ENCODE measurements around the gene GDPD5. TPM values are rescaled to one million over a fixed set of nuclear protein-coding genes. Genes with fewer than 3 reads are reported as not detected.

Gene GDPD5
- total and polyA plus RNA-seq, 9 of the 15 experiments (the other 6 are each of a cell fraction or from before 2014, with no cell fraction given): 0.32 to 27.3 (median 8.0) TPM

- TF ChIP-seq HMG20A (CRISPR knock-in tag; conservative IDR thresholded peaks at IDR 0.05) (no peak), PPARD (CRISPR knock-in tag; IDR thresholded peaks at IDR 0.05) (no peak), KLF13 (tag; IDR thresholded peaks at IDR 0.05; ENCODE audit: borderline replicate concordance, low read depth) (peak; percentile 8; the same call in 1 of the 2 replicates), ZNF124 (CRISPR knock-in tag; IDR thresholded peaks at IDR 0.05) (no peak), ZNF79 (CRISPR knock-in tag; IDR thresholded peaks at IDR 0.05; ENCODE audit: low read depth) (0 out of 2 replicates have a peak, but pooled peaks have one; percentile 40), RB1 (IDR thresholded peaks at IDR 0.05; ENCODE audit: low read depth) (peak; percentile 54; the same call in 1 of the 2 replicates), XRCC4 (IDR thresholded peaks at IDR 0.05; ENCODE audit: extremely low read depth, insufficient read depth, insufficient read length) (no peak), SIN3A (IDR thresholded peaks at IDR 0.05; ENCODE audit: borderline replicate concordance in 2 of 2, control insufficient read depth in 1 of 2, low read depth in 2 of 2, low read length in 2 of 2) (peak in 1 of 2 experiments; percentile 4; a peak in 1 of 4 replicates), ZNF583 (CRISPR knock-in tag; IDR thresholded peaks at IDR 0.05) (no peak; the same call in 1 of the 2 replicates), ZNF280A (IDR thresholded peaks at IDR 0.05; ENCODE audit: low read depth, partially characterized antibody) (no peak), PHB (CRISPR knock-in tag; IDR thresholded peaks at IDR 0.05) (no peak), ZNF184 (CRISPR knock-in tag; IDR thresholded peaks at IDR 0.05) (no peak), KDM4B (IDR thresholded peaks at IDR 0.05; ENCODE audit: borderline replicate concordance in 2 of 2, low read depth in 1 of 2) (no peak), BRD9 (IDR thresholded peaks at IDR 0.05; ENCODE audit: low read depth, partially characterized antibody) (peak; percentile 78), TRIM28 (IDR thresholded peaks at IDR 0.05) (peak; percentile 92), ATF2 (CRISPR knock-in tag; IDR thresholded peaks at IDR 0.05) (no peak), SREBF1 (IDR thresholded peaks at IDR 0.05; ENCODE audit: borderline replicate concordance, low read depth, low read length) (no peak), CREB3 (tag; conservative IDR thresholded peaks at IDR 0.05; ENCODE audit: low read depth) (peak; percentile 41), ZNF696 (CRISPR knock-in tag; conservative IDR thresholded peaks at IDR 0.05) (no peak), ZNF354B (CRISPR knock-in tag; IDR thresholded peaks at IDR 0.05) (no peak)
- TF ChIP-seq, protein P1, sequence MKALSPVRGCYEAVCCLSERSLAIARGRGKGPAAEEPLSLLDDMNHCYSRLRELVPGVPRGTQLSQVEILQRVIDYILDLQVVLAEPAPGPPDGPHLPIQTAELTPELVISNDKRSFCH (CRISPR knock-in tag; IDR thresholded peaks at IDR 0.05): no peak
- TF ChIP-seq, protein P1 (tag; IDR thresholded peaks at IDR 0.05): peak; percentile 78; the same call in 1 of the 2 replicates
- TF ChIP-seq, protein P2, sequence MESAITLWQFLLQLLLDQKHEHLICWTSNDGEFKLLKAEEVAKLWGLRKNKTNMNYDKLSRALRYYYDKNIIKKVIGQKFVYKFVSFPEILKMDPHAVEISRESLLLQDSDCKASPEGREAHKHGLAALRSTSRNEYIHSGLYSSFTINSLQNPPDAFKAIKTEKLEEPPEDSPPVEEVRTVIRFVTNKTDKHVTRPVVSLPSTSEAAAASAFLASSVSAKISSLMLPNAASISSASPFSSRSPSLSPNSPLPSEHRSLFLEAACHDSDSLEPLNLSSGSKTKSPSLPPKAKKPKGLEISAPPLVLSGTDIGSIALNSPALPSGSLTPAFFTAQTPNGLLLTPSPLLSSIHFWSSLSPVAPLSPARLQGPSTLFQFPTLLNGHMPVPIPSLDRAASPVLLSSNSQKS (CRISPR knock-in tag; IDR thresholded peaks at IDR 0.05): no peak
Observed at GRCh38 chr11:75534259-75535069, 8.7 kb upstream of the GDPD5 start (continued).
